Brain microvascular endothelial cell (primary cell): ENCODE results near the gene CAPN13.

Experiments
- DNase-seq: peaks from one replicate; pipeline ENCODE4 v3.0.0-alpha.2; 2020
- H3K27ac ChIP-seq: fragments of 250-450 bp; sonication (Bioruptor Pico); 2 replicates; pipeline ENCODE4 v1.5.1; 2020; ENCODE audit warnings: mild to moderate bottlenecking, moderate library complexity
- H3K27me3 ChIP-seq: fragments of 250-450 bp; sonication (Bioruptor Pico); replicated peaks from 2 replicates; pipeline ENCODE4 v1.5.1; 2020; ENCODE audit warnings: mild to moderate bottlenecking
- H3K36me3 ChIP-seq: fragments of 250-450 bp; sonication (Bioruptor Pico); replicated peaks from 2 replicates; pipeline ENCODE4 v1.5.1; 2020; ENCODE audit warnings: mild to moderate bottlenecking
- H3K4me3 ChIP-seq: 2 replicates; pipeline ENCODE4 v1.5.1; 2011; ENCODE audit warnings: low read depth, mild to moderate bottlenecking, control low read depth, low read length, moderate library complexity
- CTCF ChIP-seq: IDR thresholded peaks from 2 replicates; pipeline ENCODE4 v1.5.1; 2011; ENCODE audit warnings: low read depth, mild to moderate bottlenecking, moderate library complexity, low read length, control low read depth, inconsistent platforms; ENCODE audit errors: missing control alignments
- in situ Hi-C: cut with HindIII; loops from 2 replicates; pipeline ENCODE4 v1.10.0; 2017; ENCODE audit warnings: low sequenced_read_pairs, low pct_ligation_motif_present

CAPN13 gene

GRCh38 chr2:30826481-30826880 is 19.2 kb upstream of the CAPN13 start:
- TF ChIP-seq CTCF: no peak
- DNase-seq: no peak
- no peaks in the 10 kb centered on the region for H3K36me3 ChIP-seq
- H3K4me3 ChIP-seq: no peak overlapping the region
- in situ Hi-C loops: no loop called here
- H3K27me3 ChIP-seq: no peaks in the 10 kb centered on the region
- H3K27ac ChIP-seq: no peak overlapping the region

- DNase-seq: no peak
- no peak for TF ChIP-seq CTCF
- no peaks in the 10 kb centered on the region for H3K27me3 ChIP-seq
- in situ Hi-C loops: no loop called here
- no peaks in the 10 kb centered on the region for H3K36me3 ChIP-seq
- H3K4me3 ChIP-seq: no peak overlapping the region
- no peak overlapping the region for H3K27ac ChIP-seq
These were observed 16.2 kb upstream of the CAPN13 start for GRCh38 chr2:30823452-30823851.

- DNase-seq: no peak
- Histone ChIP-seq H3K27me3 (no peaks in the 10 kb centered on the region), H3K4me3 (no peak overlapping the region), H3K27ac (no peak overlapping the region), H3K36me3 (no peaks in the 10 kb centered on the region)
- in situ Hi-C loops: no loop called here
- TF ChIP-seq CTCF: no peak
These were observed 14.7 kb upstream of the CAPN13 start for GRCh38 chr2:30821960-30822359.

GRCh38 chr2:30820381-30821055 is 13.3 kb upstream of the CAPN13 start:
- Histone ChIP-seq H3K27me3 (no peaks in the 10 kb centered on the region), H3K27ac (no peak overlapping the region), H3K4me3 (no peak overlapping the region), H3K36me3 (no peaks in the 10 kb centered on the region)
- DNase-seq: no peak
- no peak for TF ChIP-seq CTCF
- in situ Hi-C loops: no loop called here

GRCh38 chr2:30809938-30810337 is 2.7 kb upstream of the CAPN13 start:
- H3K27me3 ChIP-seq: no peaks in the 10 kb centered on the region
- no peak overlapping the region for H3K27ac ChIP-seq
- DNase-seq: no peak
- no peaks in the 10 kb centered on the region for H3K36me3 ChIP-seq
- TF ChIP-seq CTCF: no peak
- no peak overlapping the region for H3K4me3 ChIP-seq
- in situ Hi-C loops: no loop called here

- no peak for DNase-seq
- no peak for TF ChIP-seq CTCF
- Histone ChIP-seq H3K27ac (no peak overlapping the region), H3K4me3 (no peak overlapping the region), H3K36me3 (no peaks in the 10 kb centered on the region), H3K27me3 (no peaks in the 10 kb centered on the region)
- in situ Hi-C loops: no loop called here
These were observed 1.4 kb upstream of the CAPN13 start for GRCh38 chr2:30808695-30809094.
